Keratinocyte (primary cell): ENCODE results near the gene MIX23. TPM values are rescaled to one million over a fixed set of nuclear protein-coding genes. Genes with fewer than 3 reads are reported as not detected.

ENCODE experiments used
- DNase-seq: peaks from one replicate; pipeline ENCODE4 v3.0.0-alpha.2; 2011; ENCODE audit warnings: low read depth, missing footprints, low spot score
- FAIRE-seq: peaks from 2 replicates; lab custom pipeline; 2011; peaks lifted over from hg19 to GRCh38; lab: Jason Lieb, UNC
- H2AFZ ChIP-seq: 2 replicates; pipeline ENCODE4 v1.6.0; 2012; ENCODE audit warnings: low read length, control low read depth, inconsistent platforms; ENCODE audit not compliant: control insufficient read depth
- H3K27ac ChIP-seq: 2 replicates; pipeline ENCODE4 v1.5.1; 2011; ENCODE audit warnings: low read length; ENCODE audit not compliant: control insufficient read depth, insufficient read depth
- H3K27me3 ChIP-seq: 3 replicates; pipeline ENCODE4 v1.6.0; 2011; ENCODE audit warnings: low read length; ENCODE audit not compliant: control insufficient read depth, insufficient read depth; ENCODE audit errors: extremely low read depth
- H3K36me3 ChIP-seq, 2 experiments: 2 replicates in 1 of 2; 3 replicates in 1 of 2; pipeline ENCODE4 v1.5.1; 2011; ENCODE audit warnings: low read length in 2 of 2, mild to moderate bottlenecking in 1 of 2; ENCODE audit not compliant: control insufficient read depth in 2 of 2, insufficient read depth in 2 of 2; ENCODE audit errors: extremely low read depth in 1 of 2
- H3K4me1 ChIP-seq: 3 replicates; pipeline ENCODE4 v1.5.1; 2011; ENCODE audit warnings: low read length; ENCODE audit not compliant: control insufficient read depth, insufficient read depth; ENCODE audit errors: extremely low read depth
- H3K4me2 ChIP-seq: 3 replicates; pipeline ENCODE4 v1.6.0; 2011; ENCODE audit warnings: low read depth, low read length; ENCODE audit not compliant: control insufficient read depth, insufficient read depth; ENCODE audit errors: extremely low read depth
- H3K4me3 ChIP-seq, 3 experiments: fragments of 200-600 bp in 1 of 3; sonication (generic) in 1 of 3; 2 replicates in 2 of 3; 3 replicates in 1 of 3; pipeline ENCODE4 v1.5.1; 2011 to 2016; ENCODE audit warnings: low read length in 3 of 3, mild to moderate bottlenecking in 3 of 3, control low read depth in 2 of 3, inconsistent platforms in 1 of 3, low read depth in 1 of 3, mixed read lengths in 1 of 3, mixed run types in 1 of 3, moderate library complexity in 1 of 3; ENCODE audit not compliant: control insufficient read depth in 2 of 3, insufficient read depth in 2 of 3; ENCODE audit errors: extremely low read depth in 1 of 3
- H3K79me2 ChIP-seq: 2 replicates; pipeline ENCODE4 v1.6.0; 2012; ENCODE audit warnings: low read length; ENCODE audit not compliant: control insufficient read depth, insufficient read depth
- H3K9ac ChIP-seq: 3 replicates; pipeline ENCODE4 v1.6.0; 2011; ENCODE audit warnings: low read length; ENCODE audit not compliant: control insufficient read depth, insufficient read depth; ENCODE audit errors: extremely low read depth
- H3K9me1 ChIP-seq: 3 replicates; pipeline ENCODE4 v1.6.0; 2011; ENCODE audit warnings: low read length; ENCODE audit not compliant: control insufficient read depth, insufficient read depth; ENCODE audit errors: extremely low read depth
- H3K9me3 ChIP-seq: 2 replicates; pipeline ENCODE4 v1.5.1; 2012; ENCODE audit warnings: low read depth, low read length; ENCODE audit not compliant: control insufficient read depth
- H4K20me1 ChIP-seq: 3 replicates; pipeline ENCODE4 v1.6.0; 2011; ENCODE audit warnings: low read length; ENCODE audit not compliant: control insufficient read depth, insufficient read depth; ENCODE audit errors: extremely low read depth
- CTCF ChIP-seq, 3 experiments: IDR thresholded peaks in 1 of 3; conservative IDR thresholded peaks in 1 of 3; optimal IDR thresholded peaks in 1 of 3; 2 replicates in 2 of 3; 3 replicates in 1 of 3; pipeline versions ENCODE3 to v1.5.1; 2011; ENCODE audit warnings: low read length in 3 of 3, mild to moderate bottlenecking in 3 of 3, moderate library complexity in 2 of 3, control low read depth in 1 of 3, inconsistent platforms in 1 of 3; ENCODE audit not compliant: insufficient read depth in 2 of 3; ENCODE audit errors: extremely low read depth in 1 of 3
- EZH2 ChIP-seq: IDR thresholded peaks from one replicate; pipeline ENCODE4 v1.6.1; 2012; ENCODE audit warnings: inconsistent platforms, mild to moderate bottlenecking, low read length, moderate library complexity
- dilution Hi-C: fragments of 300-500 bp; cut with MboI; formaldehyde crosslinking; loops from one replicate; pipeline ENCODE4 v1.7.0; 2020; ENCODE audit warnings: low sequenced_read_pairs; ENCODE audit not compliant: extremely low pct_ligation_motif_present
- polyA plus RNA-seq, 5 experiments: library from polyadenylated mRNA; depleted of rRNA in 3 of 5; stranded (reverse) in 3 of 5; stranded (forward) in 1 of 5; unstranded in 1 of 5; fragments of >200 nt; gene quantifications; 1 replicate in 1 of 5; 2 replicates in 3 of 5; 3 replicates in 1 of 5; pipeline versions ENCODE4 v1.2.1 to v1.2.3, GENCODE V29; 2011 to 2012; ENCODE audit warnings: missing spikeins in 2 of 5, low read depth in 1 of 5, low replicate concordance in 1 of 5

Gene MIX23
- polyA plus RNA-seq, 1 donor (not counting 4 experiments of a cell fraction or from before 2014, with no cell fraction given) = 36.5 TPM

- Histone ChIP-seq H3K9me1 (no peaks in the 10 kb centered on the region), H3K4me2 (peak overlapping the region; percentile 47), H3K36me3 (no peaks in the 10 kb centered on the region), H3K27me3 (no peaks in the 10 kb centered on the region), H3K79me2 (no peaks in the 10 kb centered on the region), H2AFZ (peak overlapping the region; percentile 59), H3K9me3 (no peaks in the 10 kb centered on the region), H4K20me1 (no peaks in the 10 kb centered on the region), H3K4me1 (peaks cover 30% of the 10 kb centered on the region), H3K4me3 (no peak overlapping the region), H3K27ac (peak overlapping the region; percentile 59), H3K9ac (no peak overlapping the region)
- no peak for TF ChIP-seq CTCF (optimal IDR thresholded peaks at IDR 0.05 in 1 of 3, IDR thresholded peaks at IDR 0.05 in 1 of 3, conservative IDR thresholded peaks at IDR 0.05 in 1 of 3; ENCODE audit: extremely low read depth in 1 of 3, insufficient read depth in 2 of 3, low read length in 3 of 3)
- TF ChIP-seq EZH2 = no peak
- FAIRE-seq (peak; percentile 88), DNase-seq (no peak)
- dilution Hi-C loops = no loop called here
Measured at GRCh38 chr3:122318620-122319019, 64.4 kb downstream of the MIX23 start.

GRCh38 chr3:122316368-122316767, 66.7 kb downstream of the MIX23 start:
- Histone ChIP-seq H3K9me3 (no peaks in the 10 kb centered on the region), H3K36me3 (no peaks in the 10 kb centered on the region), H3K27me3 (no peaks in the 10 kb centered on the region), H3K9ac (no peak overlapping the region), H3K4me2 (no peak overlapping the region), H3K4me3 (no peak overlapping the region), H3K27ac (no peak overlapping the region), H3K4me1 (peaks cover 30% of the 10 kb centered on the region), H3K79me2 (no peaks in the 10 kb centered on the region), H2AFZ (no peak overlapping the region), H3K9me1 (no peaks in the 10 kb centered on the region), H4K20me1 (no peaks in the 10 kb centered on the region)
- dilution Hi-C loops = no loop called here
- TF ChIP-seq EZH2 = no peak
- no peak for DNase-seq
- no peak for FAIRE-seq

- Histone ChIP-seq H4K20me1 (no peaks in the 10 kb centered on the region), H3K27ac (no peak overlapping the region), H3K4me1 (peaks cover 36% of the 10 kb centered on the region), H3K9me1 (no peaks in the 10 kb centered on the region), H3K4me2 (no peak overlapping the region), H3K9ac (no peak overlapping the region), H2AFZ (no peak overlapping the region), H3K79me2 (no peaks in the 10 kb centered on the region), H3K36me3 (no peaks in the 10 kb centered on the region), H3K27me3 (no peaks in the 10 kb centered on the region), H3K4me3 (no peak overlapping the region), H3K9me3 (no peaks in the 10 kb centered on the region)
- DNase-seq (no peak), FAIRE-seq (no peak)
- TF ChIP-seq CTCF (optimal IDR thresholded peaks at IDR 0.05 in 1 of 3, IDR thresholded peaks at IDR 0.05 in 1 of 3, conservative IDR thresholded peaks at IDR 0.05 in 1 of 3; ENCODE audit: extremely low read depth in 1 of 3, insufficient read depth in 2 of 3, low read length in 3 of 3) = no peak
- no peak for TF ChIP-seq EZH2
- dilution Hi-C loops = no loop called here
Measured at GRCh38 chr3:122315619-122316018, 67.4 kb downstream of the MIX23 start.
